Measurements from ENCODE around the gene CFAP91. TPM values are rescaled to one million over a fixed set of nuclear protein-coding genes. Genes with fewer than 3 reads are reported as not detected.
A peak's percentile ranks its signal among the peaks of the same experiment; 100 is the strongest.

Gene CFAP91
- not detected in 2 replicates for total RNA-seq
- long read RNA-seq, result 0 reads

GRCh38 chr3:119702530-119703527 is at the start of gene CFAP91:
Gene CFAP91 (plus strand): TSS chr3:119703022. CDS start chr3:119703099, 77 bp downstream.
- Mint-ChIP-seq H3K4me3 (ENCODE audit: unreplicated experiment) (peak within 1 kb of the TSS; percentile 68), H3K27ac (ENCODE audit: unreplicated experiment) (no peak within 1 kb of the TSS), H3K9me3 (ENCODE audit: unreplicated experiment) (no peaks in the 10 kb centered on the region), H3K27me3 (ENCODE audit: unreplicated experiment) (no peaks in the 10 kb centered on the region), H3K4me1 (ENCODE audit: unreplicated experiment) (peaks cover 13% of the 10 kb centered on the region), H3K36me3 (ENCODE audit: unreplicated experiment) (no peaks in the 10 kb centered on the region)
- no peak for TF ChIP-seq CTCF (IDR thresholded peaks at IDR 0.05)
- peak; percentile 96 for DNase-seq (ENCODE audit: extremely low spot score, unreplicated experiment)

GRCh38 chr3:119653876-119654275 is 48.9 kb upstream of the CFAP91 start:
- peak; percentile 49 for DNase-seq (ENCODE audit: extremely low spot score, unreplicated experiment)
- H3K27ac Mint-ChIP-seq (ENCODE audit: unreplicated experiment), result no peak overlapping the region

GRCh38 chr3:119657887-119658702 is 44.7 kb upstream of the CFAP91 start:
- no peaks in the 10 kb centered on the region for H3K9me3 Mint-ChIP-seq (ENCODE audit: unreplicated experiment)
- peaks cover 10% of the 10 kb centered on the region for H3K4me1 Mint-ChIP-seq (ENCODE audit: unreplicated experiment)
- no peak overlapping the region for H3K27ac Mint-ChIP-seq (ENCODE audit: unreplicated experiment)
- H3K36me3 Mint-ChIP-seq (ENCODE audit: unreplicated experiment), result no peaks in the 10 kb centered on the region
- no peaks in the 10 kb centered on the region for H3K27me3 Mint-ChIP-seq (ENCODE audit: unreplicated experiment)
- no peak for TF ChIP-seq CTCF (IDR thresholded peaks at IDR 0.05)
- H3K4me3 Mint-ChIP-seq (ENCODE audit: unreplicated experiment), result no peak overlapping the region
- DNase-seq (ENCODE audit: extremely low spot score, unreplicated experiment), result no peak

More at GRCh38 chr3:119653876-119654275, 48.9 kb upstream of the CFAP91 start:
- Mint-ChIP-seq H3K36me3 (ENCODE audit: unreplicated experiment) (no peaks in the 10 kb centered on the region), H3K4me3 (ENCODE audit: unreplicated experiment) (no peak overlapping the region), H3K4me1 (ENCODE audit: unreplicated experiment) (no peaks in the 10 kb centered on the region), H3K27me3 (ENCODE audit: unreplicated experiment) (no peaks in the 10 kb centered on the region), H3K9me3 (ENCODE audit: unreplicated experiment) (no peaks in the 10 kb centered on the region)
- no peak for TF ChIP-seq CTCF (IDR thresholded peaks at IDR 0.05)

- Mint-ChIP-seq H3K27ac (ENCODE audit: unreplicated experiment) (no peak overlapping the region), H3K4me1 (ENCODE audit: unreplicated experiment) (peaks cover 10% of the 10 kb centered on the region)
These were observed 43.8 kb upstream of the CFAP91 start for GRCh38 chr3:119658994-119659393.

More at GRCh38 chr3:119658994-119659393, 43.8 kb upstream of the CFAP91 start:
- H3K9me3 Mint-ChIP-seq (ENCODE audit: unreplicated experiment), result no peaks in the 10 kb centered on the region
- no peaks in the 10 kb centered on the region for H3K36me3 Mint-ChIP-seq (ENCODE audit: unreplicated experiment)
- H3K4me3 Mint-ChIP-seq (ENCODE audit: unreplicated experiment), result no peak overlapping the region
- DNase-seq (ENCODE audit: extremely low spot score, unreplicated experiment), result no peak
- no peaks in the 10 kb centered on the region for H3K27me3 Mint-ChIP-seq (ENCODE audit: unreplicated experiment)
- no peak for TF ChIP-seq CTCF (IDR thresholded peaks at IDR 0.05)
